Erythroblast (primary cell): Measurements from ENCODE around the gene WNT11.

Experiments
- DNase-seq, 2 experiments: peaks; one replicate each; lab custom pipeline; 2025; lab: John Stamatoyannopoulos, UW
- GATA1 ChIP-seq: IDR thresholded peaks from 2 replicates; pipeline ENCODE4 v1.6.1; 2011; ENCODE audit warnings: low read depth, mild to moderate bottlenecking, control low read depth, low read length, moderate library complexity
- POLR2A ChIP-seq: IDR thresholded peaks from 2 replicates; pipeline ENCODE4 v1.6.1; 2011; ENCODE audit warnings: mild to moderate bottlenecking, low read length

Gene WNT11

GRCh38 chr11:76162336-76163288 lies 43.7 kb downstream of the WNT11 start:
- TF ChIP-seq GATA1, result no peak
- no peak for TF ChIP-seq POLR2A
- no peak for DNase-seq

GRCh38 chr11:76161261-76161961 lies 44.9 kb downstream of the WNT11 start:
- TF ChIP-seq POLR2A (no peak), GATA1 (no peak)

GRCh38 chr11:76160856-76161255 lies 45.4 kb downstream of the WNT11 start:
- no peak for TF ChIP-seq POLR2A
- TF ChIP-seq GATA1, result no peak
- no peak for DNase-seq

More at GRCh38 chr11:76161261-76161961, 44.9 kb downstream of the WNT11 start:
- DNase-seq, result peak; percentile 20 to 24

- no peak for DNase-seq
- no peak for TF ChIP-seq POLR2A
- TF ChIP-seq GATA1, result no peak
Measured at GRCh38 chr11:76159983-76160661, 46.2 kb downstream of the WNT11 start.

GRCh38 chr11:76159303-76159937 lies 46.9 kb downstream of the WNT11 start:
- DNase-seq, result no peak
- no peak for TF ChIP-seq GATA1

GRCh38 chr11:76158394-76159302 lies 47.7 kb downstream of the WNT11 start:
- TF ChIP-seq POLR2A (no peak), GATA1 (no peak)
- no peak for DNase-seq

- DNase-seq, result no peak
Measured at GRCh38 chr11:76157891-76158290, 48.4 kb downstream of the WNT11 start.

GRCh38 chr11:76156971-76157427 lies 49.3 kb downstream of the WNT11 start:
- no peak for TF ChIP-seq GATA1
- no peak for TF ChIP-seq POLR2A
- no peak for DNase-seq

More at GRCh38 chr11:76157891-76158290, 48.4 kb downstream of the WNT11 start:
- no peak for TF ChIP-seq GATA1
- no peak for TF ChIP-seq POLR2A

- no peak for DNase-seq
- TF ChIP-seq GATA1, result no peak
- no peak for TF ChIP-seq POLR2A
Measured at GRCh38 chr11:76155500-76156227, 50.6 kb downstream of the WNT11 start.

GRCh38 chr11:76153571-76153923 lies 52.8 kb downstream of the WNT11 start:
- no peak for DNase-seq
- TF ChIP-seq GATA1 (no peak), POLR2A (no peak)

- DNase-seq, result no peak
- TF ChIP-seq GATA1 (no peak), POLR2A (no peak)
Measured at GRCh38 chr11:76152741-76153570, 53.3 kb downstream of the WNT11 start.
